Muscle of back (tissue), 11 donors: ENCODE data around the gene NEK6. TPM values are rescaled to one million over a fixed set of nuclear protein-coding genes. Genes with fewer than 3 reads are reported as not detected.

Source experiments
- DNase-seq, 3 donors: peaks; one replicate each; pipeline versions ENCODE4 v3.0.0 to v3.0.0-alpha.2; 2013
- polyA plus RNA-seq, 10 donors: library from polyadenylated mRNA; unstranded; fragments of 120-200 nt; gene quantifications; one replicate each; pipeline ENCODE4 v1.2.1, GENCODE V29; 2013; ENCODE audit not compliant: insufficient read length in 10 of 10

NEK6 gene
- polyA plus RNA-seq, 10 donors, result 35.0 to 48.2 (median 39.1) TPM

DNA sequence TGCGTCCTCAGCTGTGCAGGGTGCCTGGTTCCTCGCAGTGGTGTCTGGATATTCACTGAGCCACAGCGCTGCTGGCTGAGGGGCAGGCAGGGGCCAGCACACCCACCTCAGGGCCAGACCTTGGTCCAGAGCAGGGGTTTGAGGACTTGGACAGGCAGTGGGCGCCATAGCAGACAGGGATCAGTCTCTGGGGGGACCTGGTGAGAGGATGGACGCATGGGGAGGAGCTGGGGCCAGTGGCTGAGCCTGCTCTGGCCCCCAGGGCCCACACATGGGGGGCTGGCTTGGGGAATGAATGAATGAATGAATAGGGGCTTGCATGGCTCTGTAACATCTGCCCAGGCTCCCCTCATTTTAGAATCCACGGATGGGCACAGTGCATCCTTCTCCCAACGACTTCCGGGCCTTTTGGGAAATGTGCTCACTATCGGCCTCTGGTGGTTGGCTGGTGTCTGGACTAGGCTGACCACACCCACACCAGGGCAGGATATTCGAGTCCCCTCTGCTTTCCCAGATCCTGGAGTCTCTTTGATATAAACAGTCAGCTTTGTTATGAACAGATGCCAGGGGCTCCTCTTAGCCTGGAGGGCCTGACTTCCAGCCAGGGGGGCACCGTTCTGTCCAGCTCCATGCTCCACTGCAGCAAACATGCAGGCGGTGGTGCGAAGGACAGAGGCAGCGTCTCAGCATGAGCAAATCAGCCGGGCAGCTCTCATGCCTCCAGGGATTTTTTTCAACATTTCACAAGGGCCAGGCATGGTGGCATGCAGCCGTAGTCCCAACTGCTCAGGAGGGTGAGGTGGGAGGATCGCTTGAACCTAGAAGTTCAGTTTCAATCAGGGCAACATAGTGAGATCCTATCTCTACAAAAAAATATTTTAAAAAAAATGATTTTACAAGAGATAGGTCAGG lies 62.6 kb downstream of the NEK6 start:
- peak in 2 of 3 donors; percentile 71 to 81 for DNase-seq

DNA sequence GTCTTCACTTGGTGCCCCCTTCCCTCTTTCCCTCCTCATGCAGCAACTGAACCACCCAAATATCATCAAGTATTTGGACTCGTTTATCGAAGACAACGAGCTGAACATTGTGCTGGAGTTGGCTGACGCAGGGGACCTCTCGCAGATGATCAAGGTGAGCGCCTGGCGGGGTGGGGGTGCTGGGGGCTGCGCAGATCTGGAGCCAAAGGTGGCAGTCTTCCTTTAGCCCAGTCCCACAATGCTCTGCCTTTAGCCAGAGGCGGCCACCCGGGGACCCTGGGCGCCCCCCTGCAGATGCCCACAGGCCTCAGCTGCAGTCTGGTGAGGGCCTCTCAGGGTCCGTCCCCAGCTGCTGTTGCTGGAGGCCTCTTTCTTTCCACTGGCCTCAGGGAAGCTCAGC lies 63.7 kb downstream of the NEK6 start:
- DNase-seq, result no peak

DNA sequence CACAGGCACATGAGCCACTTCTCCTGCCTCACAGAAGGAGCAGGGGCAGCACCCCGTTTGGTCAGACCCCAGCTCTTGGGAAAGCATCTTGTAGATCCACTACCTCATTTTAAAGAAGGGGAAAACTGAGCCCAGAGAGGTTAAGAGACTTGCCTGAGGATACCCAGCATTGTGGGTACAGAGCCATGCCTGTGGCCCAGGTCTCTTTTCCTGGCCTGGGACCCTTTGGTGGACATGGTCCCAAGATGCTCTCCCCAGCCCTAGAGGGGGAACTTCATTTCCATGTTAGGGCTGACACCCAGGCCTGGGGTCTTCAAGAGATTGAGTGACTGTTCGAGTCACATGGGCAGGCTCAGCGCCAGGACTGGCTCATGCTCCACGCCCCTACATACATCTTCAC lies 64.2 kb downstream of the NEK6 start:
- DNase-seq, result no peak

DNA sequence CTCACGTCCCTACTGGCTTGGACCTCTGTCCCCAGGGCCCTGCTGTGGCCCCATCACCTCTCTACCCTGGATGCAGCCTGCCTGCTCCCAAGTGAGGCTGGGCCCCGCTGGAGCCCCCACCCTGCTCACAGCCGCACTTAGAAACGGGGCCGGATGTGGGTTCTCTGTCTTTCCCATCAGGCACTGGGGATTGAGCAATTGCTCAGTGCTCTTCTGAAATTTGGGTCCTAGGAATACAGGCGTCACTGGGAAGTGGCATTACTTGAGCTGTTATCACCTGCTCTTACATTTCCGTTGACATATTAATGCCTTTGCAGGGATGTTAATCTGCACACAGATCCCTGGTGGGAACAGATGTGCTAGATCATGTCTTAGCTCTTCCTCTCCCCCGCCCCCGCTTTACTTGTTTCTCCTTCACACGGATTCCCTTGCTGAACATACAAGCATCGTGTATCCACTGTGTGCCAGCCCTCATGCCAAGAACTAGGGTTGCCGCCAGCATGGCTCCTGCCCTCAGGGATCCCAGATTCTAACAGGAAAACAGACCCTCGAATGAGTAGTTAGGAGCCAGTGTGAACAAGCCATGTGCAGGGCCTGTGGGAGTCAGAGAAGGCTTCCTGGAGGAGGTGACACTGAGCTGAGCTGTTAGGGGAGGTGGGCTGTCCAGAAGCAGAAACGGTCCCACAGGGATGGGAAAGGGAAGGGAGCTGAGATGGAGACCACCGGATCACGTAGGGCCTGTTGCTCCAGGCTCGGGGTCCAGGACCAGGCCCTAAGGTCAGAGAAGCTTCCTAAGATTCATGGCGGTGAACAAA lies 65.1 kb downstream of the NEK6 start:
- no peak for DNase-seq

DNA sequence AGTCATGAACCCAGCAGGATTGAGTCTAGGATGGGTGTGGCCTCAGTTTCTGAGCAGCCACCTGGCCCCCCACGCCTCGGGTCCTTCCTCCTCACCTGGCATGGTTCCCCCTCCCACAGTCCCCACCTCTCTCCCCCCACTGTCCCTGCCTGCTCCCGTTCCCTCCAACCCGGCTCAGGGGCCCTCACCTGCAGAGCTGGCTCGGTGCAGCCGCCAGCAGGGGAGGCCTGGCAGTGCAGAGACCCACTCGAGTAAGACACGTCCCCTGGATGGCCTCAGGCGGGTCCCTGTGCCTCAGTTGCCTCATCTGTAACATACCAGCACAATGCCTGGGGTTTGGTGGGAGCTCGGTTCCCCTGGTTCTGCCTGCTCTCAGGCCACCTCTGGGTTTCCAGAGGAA lies 66.2 kb downstream of the NEK6 start:
- no peak for DNase-seq

DNA sequence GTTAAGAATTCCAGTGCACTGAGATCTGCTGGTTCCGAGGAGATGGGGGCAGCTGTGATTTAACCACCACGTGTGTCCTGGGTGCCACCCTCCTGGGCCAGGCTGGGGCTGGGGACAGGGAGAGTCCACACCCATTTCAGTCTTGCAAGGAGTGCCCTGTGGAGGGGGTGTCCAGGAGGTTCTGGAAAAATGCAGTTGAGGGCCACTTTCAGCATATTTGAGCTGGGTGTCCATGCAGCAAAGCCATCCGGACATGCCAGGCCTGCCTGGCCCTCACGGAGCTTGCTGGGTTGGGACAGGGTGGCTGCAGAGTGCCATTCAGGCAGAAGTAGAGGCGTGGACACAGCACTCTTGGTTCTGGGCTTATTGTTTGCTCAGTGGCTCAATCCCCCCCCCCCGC lies 68.1 kb downstream of the NEK6 start:
- DNase-seq, result no peak

DNA sequence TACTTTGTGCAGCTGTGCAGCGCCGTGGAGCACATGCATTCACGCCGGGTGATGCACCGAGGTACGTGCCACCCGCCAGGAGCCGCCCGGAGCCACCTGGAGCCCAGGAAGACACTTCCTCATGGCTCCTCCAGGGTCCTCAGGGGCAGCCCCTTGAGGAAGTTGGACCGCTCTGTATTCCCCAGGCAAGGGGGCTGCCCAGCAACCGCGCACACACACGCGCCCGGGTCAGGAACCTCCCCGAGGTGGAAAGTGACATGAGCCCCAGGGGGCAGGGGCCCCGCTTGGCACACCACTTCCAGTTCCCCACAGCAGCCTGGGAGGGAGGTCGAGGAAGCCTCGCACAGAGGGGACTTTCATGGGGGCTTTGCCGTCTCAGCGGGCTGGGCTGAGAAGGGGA lies 68.6 kb downstream of the NEK6 start:
- DNase-seq, result no peak

DNA sequence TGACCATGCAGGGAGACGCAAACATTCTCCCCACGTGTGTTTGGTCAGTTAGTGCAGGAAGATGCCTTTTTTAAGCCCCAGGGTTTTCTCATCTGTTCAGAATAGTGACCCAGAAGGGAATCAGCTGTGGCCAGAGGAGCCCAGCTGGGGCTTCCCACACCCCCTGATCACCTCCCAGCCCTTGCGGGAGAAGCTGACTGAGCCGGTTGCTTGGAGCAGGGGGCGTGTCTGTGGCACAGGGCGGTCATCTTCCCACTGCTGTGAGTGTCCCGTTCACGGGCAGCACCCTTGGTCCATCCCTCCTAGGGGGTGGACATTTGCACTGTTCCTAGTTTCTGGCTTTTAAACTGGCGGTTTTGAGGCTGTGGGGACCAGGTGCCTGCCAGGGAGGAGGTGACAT lies 69.7 kb downstream of the NEK6 start:
- no peak for DNase-seq

DNA sequence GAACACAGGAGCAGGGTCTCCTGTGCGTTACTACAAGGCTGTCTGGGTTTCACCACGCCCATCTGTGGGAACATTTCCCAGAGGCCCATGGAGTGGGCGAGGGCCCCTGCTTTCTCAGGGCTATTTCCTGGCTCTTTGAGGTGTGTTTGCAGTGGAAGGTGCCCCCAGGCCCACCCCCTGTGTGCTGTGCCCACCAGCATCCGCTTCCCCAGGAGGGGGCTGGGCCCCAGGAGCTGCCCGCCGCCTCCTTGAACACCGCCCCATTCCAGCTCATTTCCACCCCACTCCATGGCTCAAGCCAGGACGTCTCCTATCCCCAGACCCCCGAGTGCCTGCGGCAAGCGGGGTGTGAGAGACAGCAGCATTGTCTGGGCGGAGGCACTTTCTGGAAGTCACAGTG lies 70.5 kb downstream of the NEK6 start:
- DNase-seq, result no peak

DNA sequence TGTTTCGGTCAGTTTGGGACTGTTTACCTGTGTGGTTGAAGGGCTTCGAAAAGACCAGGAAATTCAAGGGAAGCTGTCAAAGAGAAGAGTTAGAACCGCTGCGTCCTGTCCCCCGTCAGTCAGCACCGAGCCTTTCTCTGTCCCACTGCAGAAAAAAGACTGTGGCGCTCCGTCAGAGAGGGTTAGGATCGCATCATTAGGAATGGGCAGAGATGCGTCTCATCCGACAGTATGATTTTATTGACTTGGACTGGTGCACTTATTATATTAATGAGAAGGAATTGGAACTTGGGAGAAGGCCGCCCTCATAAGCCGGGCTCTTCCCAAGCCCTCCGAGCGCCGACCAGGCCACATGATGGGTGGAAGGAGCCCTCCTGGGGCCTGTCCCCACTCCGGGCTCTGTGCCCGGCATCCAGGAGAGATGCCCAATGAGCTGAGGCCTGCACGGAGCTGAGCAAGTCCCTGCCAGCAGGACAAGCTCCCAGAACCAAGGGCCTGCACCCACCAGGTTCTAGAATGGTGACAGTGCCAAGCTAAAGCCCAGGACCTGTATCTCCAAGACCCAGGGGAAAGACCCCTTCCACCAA lies 71.5 kb downstream of the NEK6 start:
- no peak for DNase-seq

DNA sequence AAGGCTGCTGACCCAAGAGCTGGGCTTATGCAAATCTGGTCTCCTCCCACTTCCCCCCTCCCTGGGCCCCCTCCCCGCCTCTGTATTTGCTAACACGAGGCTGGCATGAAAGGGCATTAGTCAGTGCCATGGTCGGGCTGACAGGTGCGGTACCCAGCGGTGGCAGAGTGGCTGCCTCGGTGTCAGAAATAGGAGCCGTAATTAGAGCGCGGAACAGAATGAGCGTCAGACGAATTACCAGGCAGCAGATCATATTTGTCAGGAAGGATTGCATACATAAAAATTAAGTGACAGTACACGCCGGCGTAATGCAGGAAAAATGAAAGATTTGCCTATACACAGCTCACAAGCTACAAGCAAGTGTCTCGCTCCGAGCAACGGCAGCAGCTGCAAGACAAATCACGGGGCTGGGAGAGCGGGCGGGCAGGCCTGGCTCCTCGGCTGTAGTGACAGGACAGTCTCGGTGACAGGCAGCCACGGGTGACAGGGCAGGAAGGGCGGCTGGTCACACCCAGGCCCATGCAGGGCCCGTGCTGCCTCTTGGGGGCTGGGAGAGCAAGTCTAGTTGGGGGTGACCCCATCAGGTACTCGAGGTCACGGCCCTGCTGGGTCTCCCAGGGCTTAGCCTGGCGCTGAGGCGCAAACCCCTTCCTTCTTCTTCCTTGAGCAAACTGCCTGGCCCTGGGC lies 72.4 kb downstream of the NEK6 start:
- peak; percentile 36 to 68 (median 45) for DNase-seq

DNA sequence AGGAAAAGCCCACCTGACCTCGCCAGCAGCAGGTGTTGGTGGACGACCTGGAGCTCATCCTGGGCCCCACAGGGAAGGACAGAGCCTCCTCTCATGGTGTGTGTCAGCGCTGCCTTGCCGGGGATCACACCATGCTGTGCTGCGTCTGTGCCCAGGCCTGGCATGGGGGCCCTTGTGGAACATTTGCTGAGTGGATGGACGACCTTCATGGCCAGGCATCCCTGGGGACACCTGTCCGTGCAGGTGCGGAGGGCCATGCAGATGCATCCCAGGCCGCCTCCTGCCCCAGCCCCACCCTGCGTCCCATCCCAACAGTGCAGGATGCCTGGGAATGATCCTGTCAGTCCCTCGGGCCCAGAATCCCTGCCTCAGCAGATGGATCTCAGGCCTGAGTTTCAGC lies 73.8 kb downstream of the NEK6 start:
- DNase-seq, result no peak

DNA sequence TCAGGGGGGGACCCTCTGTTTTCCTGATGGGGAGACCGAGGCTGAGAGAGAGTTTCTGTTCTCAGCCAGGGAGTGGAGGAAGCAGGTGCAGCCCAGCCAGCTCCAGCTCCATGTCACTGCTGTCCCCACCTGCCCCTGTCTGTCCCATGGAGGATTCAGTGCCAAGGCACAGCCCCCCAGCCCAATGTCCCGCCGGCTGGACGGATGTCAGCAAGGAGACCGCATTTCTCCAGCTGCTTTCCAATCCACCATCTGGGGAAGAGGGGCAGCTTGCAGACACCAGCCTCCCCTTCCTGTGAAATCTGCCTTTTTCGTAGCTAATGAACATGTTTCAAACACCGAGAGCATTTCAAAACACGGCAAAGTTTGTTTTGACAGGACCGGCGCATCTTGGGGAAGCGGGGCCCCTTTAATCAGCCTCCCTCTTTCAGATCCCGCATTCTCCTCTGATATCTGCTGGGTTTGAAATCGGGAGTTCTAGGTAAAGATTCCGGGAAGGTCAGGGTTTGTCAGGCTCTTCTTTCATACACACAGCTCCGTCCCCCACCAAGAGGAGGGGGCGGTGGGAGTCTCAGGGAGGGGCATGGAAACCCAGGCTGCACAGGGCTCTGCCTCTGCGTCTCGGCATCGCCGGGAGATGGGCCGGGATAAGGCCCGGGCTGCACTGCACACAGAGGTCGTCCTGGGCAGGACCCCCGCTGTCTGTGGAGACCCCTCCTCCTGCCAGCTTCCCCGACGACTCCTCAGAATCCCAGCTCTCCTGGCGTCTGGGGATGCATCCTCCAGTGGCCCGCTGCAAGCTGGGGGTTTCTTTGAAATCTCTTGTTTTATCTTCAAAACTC lies 74.8 kb downstream of the NEK6 start:
- peak; percentile 68 to 80 (median 74) for DNase-seq

DNA sequence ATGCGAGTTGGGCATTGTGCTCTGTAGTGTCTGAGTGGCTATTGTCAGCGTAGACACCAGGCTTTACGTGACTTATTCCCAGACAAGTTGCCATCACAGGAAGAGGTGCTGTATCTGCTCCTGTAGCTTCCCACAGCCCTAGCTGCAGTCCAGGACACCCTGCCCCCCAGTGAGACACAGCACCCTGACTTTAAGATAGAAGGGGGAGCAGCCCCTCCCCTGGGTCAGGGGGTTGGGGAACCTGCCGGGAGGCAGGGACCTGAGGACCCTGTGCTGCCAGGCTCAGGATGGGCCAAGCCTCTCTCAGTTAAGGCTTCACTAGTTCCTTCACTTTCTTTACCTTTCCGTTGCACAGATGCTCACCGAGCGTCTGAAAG lies 75.4 kb downstream of the NEK6 start:
- no peak for DNase-seq

DNA sequence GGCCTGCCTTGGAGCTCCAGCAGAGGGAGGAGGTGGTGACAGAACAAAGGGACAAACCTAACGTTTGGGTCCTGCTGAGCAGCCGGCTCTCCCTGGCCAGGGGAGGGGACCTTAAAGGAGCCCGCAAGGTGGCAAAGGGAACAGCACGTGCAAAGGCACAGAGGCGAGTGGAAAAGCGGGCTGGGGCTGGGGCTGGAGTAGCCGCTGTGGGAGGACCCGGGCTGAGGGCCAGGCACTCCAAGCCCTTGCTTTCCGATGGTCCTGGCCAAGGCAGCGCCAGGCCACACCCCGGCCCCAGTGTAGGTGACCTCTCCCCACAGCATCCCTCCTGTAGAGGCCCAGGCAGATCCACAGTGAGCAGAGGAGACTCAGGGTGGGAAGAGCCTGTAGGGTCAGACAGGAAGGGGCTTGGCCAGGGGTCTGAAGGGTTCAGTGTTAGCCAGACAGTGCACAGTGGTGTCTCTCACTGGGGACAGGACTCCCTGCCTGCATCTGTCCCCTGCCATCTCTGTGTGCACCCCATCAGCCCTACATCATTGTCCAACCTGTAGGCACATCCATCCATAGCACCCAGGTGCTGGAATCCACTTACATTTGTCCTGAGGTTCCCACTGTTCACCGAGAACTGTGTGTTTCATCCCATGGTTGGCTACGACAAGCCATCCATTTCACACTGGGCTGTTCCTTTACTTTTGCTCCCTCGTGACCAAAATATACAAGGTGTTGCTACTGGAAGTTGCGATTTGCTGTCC lies 77.0 kb downstream of the NEK6 start:
- no peak for DNase-seq

DNA sequence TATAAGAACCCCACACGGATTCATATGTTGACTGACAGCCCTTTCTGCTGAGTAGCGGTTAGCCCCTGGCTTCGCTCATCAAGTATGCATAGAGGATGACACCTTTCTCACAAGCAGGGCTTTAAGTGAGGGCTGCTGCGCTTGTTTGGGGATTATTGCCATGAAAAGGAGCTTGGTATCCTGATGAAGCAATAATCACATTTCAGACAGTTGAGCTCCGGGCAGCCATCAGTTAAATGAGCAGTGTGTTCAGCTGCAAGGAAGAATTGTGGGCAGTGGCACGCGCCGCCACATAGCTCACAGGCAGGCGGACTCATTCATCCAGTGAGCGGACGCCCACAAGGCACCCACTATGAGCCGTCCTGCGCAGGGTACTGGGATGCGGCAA lies 77.6 kb downstream of the NEK6 start:
- DNase-seq, result no peak

DNA sequence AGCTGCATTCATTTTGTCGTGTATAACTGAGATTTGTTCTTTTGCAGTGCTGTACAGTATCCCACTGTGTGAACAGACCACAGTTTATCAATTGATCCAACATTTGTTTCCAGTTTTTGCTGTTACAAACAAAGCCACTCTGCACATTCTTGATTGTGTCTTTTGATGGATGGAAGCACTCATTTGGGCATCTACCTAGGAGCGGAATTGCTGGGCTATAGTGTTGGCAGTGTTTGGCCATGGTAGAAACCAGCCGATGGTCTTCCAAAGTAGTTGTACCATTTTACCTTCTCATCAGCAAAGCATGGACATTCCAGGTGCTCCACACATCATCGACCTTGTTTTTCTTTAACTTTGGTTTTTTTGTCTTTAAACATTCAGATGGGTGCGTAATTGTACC lies 79.8 kb downstream of the NEK6 start:
- DNase-seq, result no peak

DNA sequence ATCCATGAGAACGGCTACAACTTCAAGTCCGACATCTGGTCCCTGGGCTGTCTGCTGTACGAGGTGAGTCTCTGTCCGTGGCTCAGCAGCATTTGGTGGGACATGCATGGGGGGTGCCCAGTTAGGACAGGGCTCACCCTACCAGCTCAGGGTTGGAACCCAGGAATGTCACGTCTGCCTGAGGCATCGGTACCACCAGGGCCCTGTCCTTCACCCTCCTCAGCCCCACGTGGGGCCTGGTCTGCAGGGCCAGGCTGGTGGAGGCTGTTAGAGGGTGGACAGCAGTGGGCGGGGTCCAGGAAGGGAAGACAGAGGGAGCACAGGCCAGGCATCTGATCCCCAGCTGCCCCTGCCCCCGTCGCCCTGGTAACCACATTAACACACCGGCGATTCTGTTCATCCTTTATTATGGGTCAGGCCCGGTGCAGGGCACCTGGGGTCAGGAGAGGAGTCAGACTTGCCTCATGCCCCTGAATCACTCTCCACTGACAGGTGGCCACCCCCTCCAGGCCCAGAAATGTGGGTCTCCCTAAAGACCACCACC lies 81.9 kb downstream of the NEK6 start:
- no peak for DNase-seq

DNA sequence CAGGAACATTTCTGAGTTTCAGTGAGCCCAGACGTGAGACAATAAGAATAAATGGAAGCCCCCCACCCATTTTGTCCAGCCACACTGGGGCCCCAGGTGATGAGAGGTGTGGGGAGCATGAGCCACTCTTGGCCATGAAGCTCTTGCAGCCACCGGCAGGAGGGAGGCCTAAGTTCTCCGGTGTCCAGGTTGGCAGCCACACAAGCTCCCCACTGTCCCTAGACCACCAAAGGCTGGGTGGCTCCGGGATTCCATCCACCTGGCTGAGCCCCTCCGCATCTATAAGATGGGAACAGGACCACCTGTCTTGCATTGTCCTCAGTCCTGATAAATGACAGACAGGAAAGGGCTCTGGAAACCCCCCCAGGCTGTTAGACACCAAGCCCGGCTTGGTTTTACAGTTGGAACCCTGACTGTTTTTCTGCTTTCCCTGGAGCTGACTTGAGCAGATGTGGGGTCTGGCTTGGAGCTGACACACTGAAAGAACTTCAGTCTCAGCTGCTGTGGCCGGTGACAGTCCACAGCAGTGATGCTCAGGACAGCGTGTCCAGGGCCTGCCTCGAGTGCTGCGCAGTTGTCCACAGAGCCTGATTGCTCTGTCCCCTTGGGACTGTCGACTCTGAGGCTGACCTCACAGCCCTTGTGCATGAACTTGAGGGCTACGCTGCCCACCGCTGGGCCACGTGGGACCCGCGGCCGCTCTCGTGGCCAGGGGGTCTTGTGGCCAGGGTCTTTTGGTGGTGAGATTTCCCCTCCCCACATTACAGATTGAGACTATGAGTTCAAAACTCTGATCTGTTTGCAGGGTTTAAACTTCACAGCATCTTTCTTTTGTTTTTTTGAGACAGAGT lies 82.7 kb downstream of the NEK6 start:
- no peak for DNase-seq
